Sigmoid colon (tissue), 7 donors: Measurements from ENCODE around the gene GPR183. TPM values are rescaled to one million over a fixed set of nuclear protein-coding genes. Genes with fewer than 3 reads are reported as not detected.

Source experiments
- DNase-seq: peaks from one replicate; pipeline ENCODE4 v3.0.0-alpha.2; 2019
- H3K27ac ChIP-seq, 4 donors: fragments of 200-600 bp; sonication (generic); one replicate each; pipeline ENCODE4 v1.5.1; 2016 to 2019; ENCODE audit warnings: mild to moderate bottlenecking in 1 of 4
- H3K27me3 ChIP-seq, 3 donors: fragments of 200-600 bp; sonication (generic); one replicate each; pipeline ENCODE4 v1.5.1; 2019; ENCODE audit warnings: mild to moderate bottlenecking in 1 of 3
- H3K36me3 ChIP-seq, 4 donors: fragments of 200-600 bp; sonication (generic); one replicate each; pipeline ENCODE4 v1.5.1; 2016 to 2019
- H3K4me1 ChIP-seq, 4 donors: fragments of 200-600 bp; sonication (generic); one replicate each; pipeline ENCODE4 v1.5.1; 2017 to 2019
- H3K4me3 ChIP-seq, 4 donors: fragments of 200-600 bp; sonication (generic); one replicate each; pipeline ENCODE4 v1.5.1; 2017 to 2019; ENCODE audit warnings: mild to moderate bottlenecking in 2 of 4, moderate library complexity in 1 of 4
- H3K9me3 ChIP-seq, 4 donors: fragments of 200-600 bp in 3 of 4; sonication (generic) in 3 of 4; one replicate each; pipeline versions ENCODE4 v1.5.1 to v1.6.1; 2013 to 2019
- EP300 ChIP-seq, 4 donors: sonication (generic); formaldehyde crosslinking; IDR thresholded peaks; one replicate each; pipeline ENCODE4 v1.6.1; 2017; ENCODE audit warnings: antibody characterized with exemption in 4 of 4
- POLR2A ChIP-seq, 2 donors: fragments of 450-650 bp; IDR thresholded peaks; one replicate each; pipeline ENCODE4 v1.6.1; 2016; ENCODE audit warnings: antibody characterized with exemption in 2 of 2, mild to moderate bottlenecking in 2 of 2, moderate library complexity in 2 of 2
- POLR2AphosphoS5 ChIP-seq, 4 donors: sonication (generic); formaldehyde crosslinking; IDR thresholded peaks; one replicate each; pipeline ENCODE4 v1.6.1; 2017; ENCODE audit warnings: antibody characterized with exemption in 4 of 4
- WGBS, 2 donors: extraction: QIAGEN DNeasy Blood & Tissue Kit; methylation state at CpG; one replicate each; pipeline ENCODE4 v1.1.7; 2013; 5-methylcytosine and 5-hydroxymethylcytosine counted together
- intact Hi-C: fragments of 100-400 bp; cut with DNase I; formaldehyde crosslinking; loops from one replicate; pipeline ENCODE4 v1.15.1; 2023
- polyA plus RNA-seq, 3 donors: library from polyadenylated mRNA; stranded (reverse); fragments of 200-250 nt; gene quantifications; one replicate each; pipeline ENCODE4 v1.2.3, GENCODE V29; 2013
- total RNA-seq, 4 donors: library from RNA; depleted of rRNA; stranded (reverse); fragments of >200 nt; gene quantifications; one replicate each; pipeline ENCODE4 v1.1.0, GENCODE V29; 2016
- TF ChIP-seq, protein P1 (sequence below), 4 experiments: fragments of 450-650 bp in 3 of 4; fragments of 200-600 bp in 1 of 4; IDR thresholded peaks; one replicate each; pipeline ENCODE4 v1.5.1; 2016 to 2019; ENCODE audit warnings: antibody characterized with exemption in 4 of 4, mild to moderate bottlenecking in 3 of 4, moderate library complexity in 2 of 4
- donor health status: healthy with polysubstance abuse.
- donor health status: Bipolar disorder and iron deficiency.
- donor health status: healthy.

The GPR183 gene
- total and polyA plus RNA-seq, 7 donors, result 4.8 to 36.4 (median 30.9) TPM

DNA sequence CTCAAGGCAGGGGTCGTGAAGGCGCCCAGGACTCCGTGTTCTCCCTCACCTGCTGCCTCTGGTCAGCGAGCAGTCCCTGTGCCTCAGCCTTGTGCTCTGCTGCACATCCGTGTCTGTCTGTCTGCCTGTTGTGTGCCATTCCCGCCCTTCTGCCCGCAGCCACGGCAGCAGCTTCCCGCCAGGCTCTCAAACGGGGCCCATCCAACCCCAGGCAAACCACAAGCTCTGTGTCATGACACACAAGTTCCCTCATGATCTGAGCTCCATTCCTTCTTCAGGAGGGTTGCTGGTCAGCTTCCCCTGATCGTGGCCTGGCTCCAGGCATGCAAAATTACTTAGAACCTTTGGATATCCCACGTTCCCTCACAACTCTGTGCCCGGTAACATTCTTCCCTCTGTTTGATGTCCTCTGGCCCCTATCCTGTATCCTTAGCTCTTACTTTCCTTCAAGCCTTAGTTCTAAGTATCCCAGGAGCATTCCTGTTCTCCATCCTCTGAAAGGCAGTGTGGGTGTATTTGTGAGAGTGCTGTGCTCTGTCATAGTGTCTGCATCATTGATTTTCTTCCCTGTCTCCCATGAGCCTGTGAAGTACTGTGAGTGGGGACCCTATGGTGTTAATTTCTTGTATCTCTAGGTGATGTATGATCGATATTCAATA is 3.2 kb downstream of the GPR183 start:
- intact Hi-C loops, result no loop called here
- Histone ChIP-seq H3K27ac (peak overlapping the region; percentile 64 to 83 (median 76)), H3K36me3 (no peaks in the 10 kb centered on the region), H3K4me1 (peaks cover 0 to 56% (median 31%) of the 10 kb centered on the region in 4 donors), H3K4me3 (peak overlapping the region in 2 of 4 donors; percentile 7 to 50), H3K27me3 (no peaks in the 10 kb centered on the region), H3K9me3 (no peaks in the 10 kb centered on the region)
- 75 to 86% methylated on average over 14 of the region's 14 CpGs for WGBS, 2 donors
- peak in 3 of 4 donors; percentile 9 to 54 (median 25) for TF ChIP-seq POLR2AphosphoS5 (IDR thresholded peaks at IDR 0.05)
- TF ChIP-seq, protein P1, sequence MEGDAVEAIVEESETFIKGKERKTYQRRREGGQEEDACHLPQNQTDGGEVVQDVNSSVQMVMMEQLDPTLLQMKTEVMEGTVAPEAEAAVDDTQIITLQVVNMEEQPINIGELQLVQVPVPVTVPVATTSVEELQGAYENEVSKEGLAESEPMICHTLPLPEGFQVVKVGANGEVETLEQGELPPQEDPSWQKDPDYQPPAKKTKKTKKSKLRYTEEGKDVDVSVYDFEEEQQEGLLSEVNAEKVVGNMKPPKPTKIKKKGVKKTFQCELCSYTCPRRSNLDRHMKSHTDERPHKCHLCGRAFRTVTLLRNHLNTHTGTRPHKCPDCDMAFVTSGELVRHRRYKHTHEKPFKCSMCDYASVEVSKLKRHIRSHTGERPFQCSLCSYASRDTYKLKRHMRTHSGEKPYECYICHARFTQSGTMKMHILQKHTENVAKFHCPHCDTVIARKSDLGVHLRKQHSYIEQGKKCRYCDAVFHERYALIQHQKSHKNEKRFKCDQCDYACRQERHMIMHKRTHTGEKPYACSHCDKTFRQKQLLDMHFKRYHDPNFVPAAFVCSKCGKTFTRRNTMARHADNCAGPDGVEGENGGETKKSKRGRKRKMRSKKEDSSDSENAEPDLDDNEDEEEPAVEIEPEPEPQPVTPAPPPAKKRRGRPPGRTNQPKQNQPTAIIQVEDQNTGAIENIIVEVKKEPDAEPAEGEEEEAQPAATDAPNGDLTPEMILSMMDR (IDR thresholded peaks at IDR 0.05), result no peak
- DNase-seq, result no peak

DNA sequence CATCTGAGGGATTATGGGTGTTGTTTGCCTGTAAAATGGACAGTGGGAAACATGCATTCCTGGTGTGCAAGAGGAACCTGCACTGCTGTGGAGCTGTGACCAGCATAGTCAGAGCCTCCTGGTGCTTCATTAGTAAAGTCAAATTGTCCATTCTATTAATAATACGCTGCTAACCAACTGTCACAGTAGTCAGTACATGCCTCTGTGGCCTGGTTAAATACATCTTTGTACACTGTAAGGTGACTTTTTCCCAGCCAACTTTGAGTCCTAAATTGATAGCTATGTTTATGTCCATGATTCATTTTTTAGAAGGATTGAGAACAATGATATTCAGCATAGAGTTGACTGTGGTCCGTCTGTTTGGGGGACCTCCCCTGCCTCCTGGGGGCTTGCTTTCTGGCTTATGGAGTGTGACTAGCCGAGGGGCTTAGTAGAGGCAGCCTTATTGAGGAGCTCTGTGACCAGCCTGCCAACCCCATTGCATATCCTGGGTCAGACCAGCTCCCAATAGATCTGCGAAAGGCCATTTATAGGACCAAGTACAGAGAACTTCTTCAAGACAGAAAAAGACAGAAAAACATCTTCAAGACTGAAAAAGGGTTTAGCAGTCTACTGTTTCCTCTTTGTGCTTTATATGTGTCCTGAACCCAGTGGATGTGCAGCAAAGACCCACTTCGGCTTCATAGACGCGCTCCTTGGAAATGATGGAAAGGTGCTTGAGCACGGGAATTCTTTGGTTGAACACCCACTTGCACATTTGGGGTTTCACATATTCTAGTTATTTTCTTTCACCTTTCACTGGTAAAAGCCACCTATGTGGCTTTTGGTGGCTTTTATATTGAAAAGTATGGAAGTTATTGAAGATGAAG is 4.3 kb downstream of the GPR183 start:
- Histone ChIP-seq H3K4me1 (peaks cover 0 to 45% (median 23%) of the 10 kb centered on the region in 4 donors), H3K27me3 (no peaks in the 10 kb centered on the region), H3K27ac (peak overlapping the region in 3 of 4 donors; percentile 14 to 83 (median 64)), H3K4me3 (no peak overlapping the region), H3K36me3 (no peaks in the 10 kb centered on the region), H3K9me3 (no peaks in the 10 kb centered on the region)
- TF ChIP-seq EP300 (IDR thresholded peaks at IDR 0.05) (no peak), POLR2A (IDR thresholded peaks at IDR 0.05) (no peak), POLR2AphosphoS5 (IDR thresholded peaks at IDR 0.05) (no peak)
- intact Hi-C loops, result no loop called here
- no peak for DNase-seq
- WGBS, 2 donors, result 92% methylated on average over 8 of the region's 8 CpGs

DNA sequence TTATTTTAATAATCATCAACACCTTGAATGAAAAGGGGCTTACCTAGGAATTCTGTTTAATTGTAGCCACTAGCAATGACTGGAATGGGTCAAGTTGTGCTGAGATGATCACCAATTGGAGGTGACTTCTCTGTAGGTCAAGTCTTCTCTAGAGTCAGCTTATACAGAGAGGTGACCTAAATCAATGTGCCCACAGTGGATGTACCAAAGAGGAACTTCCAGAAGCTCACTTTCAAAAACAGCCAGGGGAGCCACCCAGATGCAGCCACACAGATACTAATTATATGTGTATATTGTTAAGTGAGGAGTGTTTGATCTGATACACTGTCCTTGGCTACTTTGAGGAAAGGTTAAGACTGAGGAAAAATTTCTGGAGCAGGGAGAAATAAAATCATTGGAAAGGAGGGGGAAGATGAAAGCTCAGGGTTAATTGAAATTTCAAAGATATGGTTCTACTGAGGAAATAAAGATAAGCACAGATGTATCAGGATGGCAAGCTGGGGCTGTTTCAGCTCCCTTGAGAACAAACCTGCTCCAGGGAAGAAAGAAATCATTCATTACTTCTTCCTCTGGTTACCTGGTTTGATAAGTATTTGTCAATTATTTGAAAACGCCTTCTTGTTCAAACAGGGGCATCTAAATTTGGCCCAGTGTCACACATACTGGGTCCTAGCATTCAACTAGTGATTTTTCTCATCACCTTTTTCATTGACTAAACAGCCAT is 5.1 kb downstream of the GPR183 start:
- 77 to 92% methylated on average over 1 of the region's 1 CpG for WGBS, 2 donors
- Histone ChIP-seq H3K4me1 (peaks cover 0 to 43% (median 18%) of the 10 kb centered on the region in 4 donors), H3K27me3 (no peaks in the 10 kb centered on the region), H3K9me3 (no peaks in the 10 kb centered on the region), H3K27ac (peak overlapping the region in 3 of 4 donors; percentile 14 to 83 (median 18)), H3K4me3 (no peak overlapping the region), H3K36me3 (no peaks in the 10 kb centered on the region)
- TF ChIP-seq EP300 (IDR thresholded peaks at IDR 0.05) (no peak), POLR2A (IDR thresholded peaks at IDR 0.05) (no peak)
- TF ChIP-seq, protein P1 (IDR thresholded peaks at IDR 0.05), result no peak
- DNase-seq, result no peak
- intact Hi-C loops, result no loop called here

DNA sequence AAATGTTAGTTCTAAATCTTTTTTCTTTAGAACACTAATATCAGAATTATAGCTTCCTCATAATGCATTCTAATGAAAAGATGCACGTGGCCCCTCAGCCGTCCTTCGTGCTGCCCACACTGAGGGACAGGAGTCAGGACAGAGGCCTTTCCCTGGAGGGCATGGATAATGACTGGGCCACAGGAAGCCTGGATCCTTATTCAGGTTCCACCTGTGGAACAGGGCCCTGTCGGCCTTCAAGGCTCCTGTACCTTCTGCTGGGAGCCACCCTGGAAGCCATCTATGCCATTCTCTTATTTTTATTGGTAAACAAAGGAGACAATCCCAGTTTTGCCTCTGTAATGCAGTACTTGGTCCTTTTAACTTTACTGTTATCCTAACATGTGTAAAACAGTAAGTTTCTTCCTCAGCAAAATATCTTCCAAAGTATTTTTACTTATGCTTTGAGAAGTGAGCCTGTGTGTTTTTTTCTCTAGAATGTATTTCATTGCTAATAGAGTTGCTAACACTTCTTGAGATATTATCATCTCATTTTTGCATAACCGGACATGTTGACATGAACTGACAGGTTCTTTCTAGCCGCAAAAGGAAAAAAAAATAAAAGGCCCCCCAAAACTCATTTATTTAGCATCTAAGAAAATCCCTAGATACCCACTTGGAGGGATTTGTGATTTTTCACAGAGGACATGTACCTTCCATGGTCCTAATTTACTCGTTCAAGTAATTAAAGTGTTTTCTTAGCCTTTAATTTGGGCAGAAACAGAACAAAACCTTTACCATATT is 6.0 kb downstream of the GPR183 start:
- H3K27me3 ChIP-seq, result no peaks in the 10 kb centered on the region
- WGBS, 2 donors, result 84 to 90% methylated on average over 7 of the region's 7 CpGs
- DNase-seq, result no peak
- no peak overlapping the region for H3K4me3 ChIP-seq
- TF ChIP-seq POLR2A (IDR thresholded peaks at IDR 0.05), result no peak
- TF ChIP-seq, protein P1 (IDR thresholded peaks at IDR 0.05), result no peak
- TF ChIP-seq EP300 (IDR thresholded peaks at IDR 0.05), result no peak
- no peak for TF ChIP-seq POLR2AphosphoS5 (IDR thresholded peaks at IDR 0.05)
- H3K4me1 ChIP-seq, result peaks cover 0 to 50% (median 18%) of the 10 kb centered on the region in 4 donors
- H3K27ac ChIP-seq, result peak overlapping the region; percentile 8 to 30 (median 15)
- H3K36me3 ChIP-seq, result no peaks in the 10 kb centered on the region
- H3K9me3 ChIP-seq, result no peaks in the 10 kb centered on the region
- intact Hi-C loops, result no loop called here
